GM20431 (cell line): ENCODE measurements around the gene COL25A1.

Experiments
- in situ Hi-C: fragments of 300-500 bp; cut with MseI, MboI; formaldehyde crosslinking; loops from one replicate; pipeline ENCODE4 v1.15.0; 2020; ENCODE audit warnings: low sequenced_read_pairs; ENCODE audit not compliant: unreplicated experiment

COL25A1 gene

DNA sequence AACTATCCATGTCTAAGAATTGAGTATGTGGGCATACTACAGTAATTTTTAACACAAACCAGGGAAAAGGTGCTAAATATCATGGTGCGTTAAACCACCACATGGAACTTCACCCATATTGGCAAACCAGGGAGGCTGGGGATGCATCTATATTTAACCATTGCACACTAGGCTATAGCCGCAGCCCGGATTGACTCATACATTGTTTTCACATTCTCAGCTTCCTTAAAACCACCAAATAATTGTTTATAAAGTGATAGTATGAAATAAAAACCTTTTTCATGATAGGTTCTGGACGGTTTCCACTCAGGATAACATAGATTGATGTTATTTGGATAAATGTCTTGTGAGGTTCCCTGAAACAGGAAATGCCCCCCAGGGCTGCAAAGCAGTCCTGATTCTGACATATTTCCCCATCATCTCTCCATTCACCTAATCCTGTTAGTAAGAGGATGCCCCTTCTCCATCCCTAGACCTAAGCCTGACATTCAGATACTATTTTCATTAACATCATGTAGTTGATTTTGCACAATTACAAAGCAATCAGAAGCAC lies 7.9 kb downstream of the COL25A1 start:
- in situ Hi-C loops = no loop called here

DNA sequence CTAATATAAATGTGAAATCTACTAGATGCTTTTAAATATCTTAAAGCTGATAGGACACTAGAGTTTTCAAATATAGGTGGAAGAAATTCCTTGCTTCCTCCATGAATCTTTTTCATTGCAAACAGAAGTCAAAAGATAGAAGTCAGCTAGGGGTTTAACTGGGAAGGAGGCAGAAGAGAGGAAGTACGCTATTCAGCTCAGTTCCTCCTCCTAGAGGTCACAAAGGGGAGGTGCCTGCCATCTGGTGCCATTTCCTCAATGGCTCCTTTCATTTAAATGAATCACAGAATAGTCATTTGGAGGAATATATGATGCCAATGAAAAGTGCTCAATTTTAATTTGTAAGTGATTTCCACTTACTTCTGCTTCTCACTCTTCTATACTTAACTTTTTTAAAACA lies 8.5 kb downstream of the COL25A1 start:
- in situ Hi-C loops = no loop called here

DNA sequence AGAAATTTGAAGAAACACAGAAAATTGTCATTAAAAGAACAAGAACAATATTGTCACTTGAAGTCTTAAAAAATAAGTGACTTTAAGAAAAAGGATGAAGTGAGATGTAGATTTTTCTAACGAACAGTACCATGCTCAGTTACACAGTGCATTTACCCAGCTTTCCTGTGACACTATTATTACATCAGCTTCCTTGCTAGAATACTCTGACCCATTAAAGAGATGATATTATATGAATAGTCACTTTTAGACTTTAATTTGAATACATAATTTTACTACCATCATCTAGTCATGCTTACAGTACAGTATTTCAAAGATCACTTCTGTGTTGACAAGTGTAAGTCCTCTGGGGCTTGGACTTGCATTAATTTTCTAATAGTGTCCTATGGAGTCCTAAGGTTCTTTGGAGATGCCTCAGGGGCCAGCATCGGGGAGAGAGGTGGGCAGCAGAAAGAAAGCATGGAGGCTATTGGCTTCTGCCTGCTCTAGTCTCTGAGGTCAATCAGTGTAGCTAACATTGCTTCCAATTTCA lies 10.7 kb downstream of the COL25A1 start:
- in situ Hi-C loops = no loop called here

DNA sequence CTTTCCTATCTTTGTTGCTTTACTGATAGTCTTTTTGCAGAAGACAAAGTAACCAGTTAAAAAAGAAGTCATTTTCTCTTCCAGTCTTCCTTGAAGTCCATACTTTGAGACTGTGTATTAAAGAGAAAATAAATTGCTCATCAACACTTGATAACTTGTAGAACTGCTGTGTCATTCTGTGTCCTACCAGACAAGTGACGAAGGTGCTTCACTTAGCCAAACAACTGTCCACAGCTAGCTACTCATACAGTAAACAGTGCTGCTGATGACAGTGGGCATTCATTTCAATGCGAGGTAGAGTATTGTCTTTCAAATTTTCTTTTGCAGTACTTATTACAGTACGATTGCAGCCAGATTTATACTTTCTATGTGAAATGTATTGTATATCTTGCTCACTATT lies 11.5 kb downstream of the COL25A1 start:
- in situ Hi-C loops = no loop called here

DNA sequence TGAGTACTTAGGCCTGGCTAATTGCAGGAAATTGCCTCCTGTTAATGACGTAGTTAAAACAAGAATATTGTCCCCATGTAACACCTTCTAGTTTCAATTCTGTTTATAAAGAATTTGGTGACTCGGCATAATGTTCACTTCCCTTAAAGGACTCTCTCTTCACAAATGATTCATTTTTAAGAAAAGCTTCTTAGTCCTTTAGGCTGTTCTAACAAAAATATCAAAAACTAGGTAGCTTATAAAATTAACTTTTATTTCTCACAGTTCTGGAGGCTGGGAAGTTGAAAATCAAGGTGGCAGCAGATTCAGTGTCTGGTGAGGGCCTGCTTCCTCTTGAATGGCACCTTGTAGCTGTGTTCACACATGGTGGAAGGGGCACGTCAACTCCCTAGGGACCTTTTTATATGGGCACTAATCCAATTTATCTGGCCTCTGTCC lies 23.8 kb downstream of the COL25A1 start:
- in situ Hi-C loops = no loop called here

DNA sequence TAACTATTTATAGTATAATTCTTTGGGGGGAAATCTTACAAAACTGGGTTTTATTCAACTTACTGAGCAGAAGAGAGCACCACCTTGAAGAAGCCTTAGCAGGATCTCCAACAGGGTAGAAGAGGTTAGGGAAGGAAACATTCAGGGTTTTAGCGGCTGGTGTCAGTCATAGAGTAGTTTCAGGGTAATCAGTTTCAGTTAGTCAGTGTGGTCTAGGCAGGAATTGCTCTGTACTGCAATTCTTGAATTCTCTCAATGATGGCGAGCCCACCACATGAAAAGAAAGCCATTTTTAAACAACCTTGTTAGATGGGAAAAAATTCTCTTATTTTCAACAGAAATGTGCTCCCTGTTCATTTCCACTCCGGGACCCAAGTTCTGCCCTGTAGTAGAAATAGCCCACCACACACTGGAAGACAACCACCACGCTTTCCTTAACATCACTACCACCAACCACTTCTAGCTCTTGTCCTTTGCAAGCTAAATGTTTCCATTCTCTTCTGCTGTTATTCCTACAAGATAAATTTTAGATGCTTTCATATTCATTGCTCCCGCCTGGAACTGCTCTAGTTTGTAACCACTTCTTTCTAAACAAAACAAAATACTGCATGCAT lies 25.9 kb downstream of the COL25A1 start:
- in situ Hi-C loops = no loop called here

DNA sequence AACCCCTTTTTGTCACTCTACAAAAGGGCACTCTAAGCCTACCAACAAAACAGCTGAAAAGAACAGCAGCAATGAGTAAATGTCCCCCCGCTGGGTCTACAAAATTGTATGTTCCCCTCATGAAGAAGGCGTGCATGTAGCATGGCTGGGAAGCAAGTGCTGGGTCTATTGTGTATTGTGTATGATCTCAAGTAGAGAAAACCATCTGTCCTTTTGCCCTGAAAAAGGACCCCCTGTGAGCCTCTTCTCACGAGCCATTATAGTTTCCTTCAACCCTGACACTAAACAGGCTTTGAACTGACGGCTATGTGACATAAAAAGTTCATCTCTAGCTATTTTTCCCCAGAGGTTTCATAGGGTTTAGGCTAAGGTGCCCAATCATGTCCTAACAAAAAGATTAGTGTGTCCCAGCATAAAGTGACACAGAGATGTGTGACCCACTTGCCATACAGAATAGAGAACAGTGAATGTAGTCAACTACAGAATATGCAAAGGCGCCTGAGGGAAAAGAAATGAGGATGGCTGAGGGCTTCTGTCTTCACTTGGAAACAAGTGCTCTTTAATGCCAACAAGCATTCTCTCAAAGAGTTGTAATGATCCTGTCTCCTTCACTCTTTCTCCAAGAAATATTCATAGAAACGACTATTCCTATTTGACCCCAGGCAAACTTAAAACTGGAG lies 27.3 kb downstream of the COL25A1 start:
- in situ Hi-C loops = no loop called here

DNA sequence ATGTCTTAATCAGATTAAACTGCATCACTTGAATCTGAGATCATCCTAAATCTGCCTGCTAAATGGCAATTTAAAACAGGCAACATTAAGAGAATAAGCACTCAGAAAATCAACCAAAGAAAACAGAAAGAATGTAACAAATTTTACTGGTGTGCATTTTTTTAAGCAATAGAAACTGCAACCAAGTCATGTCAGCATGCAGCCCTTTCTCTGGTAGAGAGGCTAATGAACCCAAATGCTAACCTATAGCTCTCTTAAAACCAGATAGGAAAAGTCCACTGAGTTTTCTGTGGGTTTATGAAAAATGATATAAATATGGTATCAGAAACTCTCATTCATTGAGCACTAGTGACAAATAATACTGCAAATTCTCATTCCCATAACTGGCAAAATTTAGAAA lies 35.6 kb downstream of the COL25A1 start:
- in situ Hi-C loops = no loop called here

DNA sequence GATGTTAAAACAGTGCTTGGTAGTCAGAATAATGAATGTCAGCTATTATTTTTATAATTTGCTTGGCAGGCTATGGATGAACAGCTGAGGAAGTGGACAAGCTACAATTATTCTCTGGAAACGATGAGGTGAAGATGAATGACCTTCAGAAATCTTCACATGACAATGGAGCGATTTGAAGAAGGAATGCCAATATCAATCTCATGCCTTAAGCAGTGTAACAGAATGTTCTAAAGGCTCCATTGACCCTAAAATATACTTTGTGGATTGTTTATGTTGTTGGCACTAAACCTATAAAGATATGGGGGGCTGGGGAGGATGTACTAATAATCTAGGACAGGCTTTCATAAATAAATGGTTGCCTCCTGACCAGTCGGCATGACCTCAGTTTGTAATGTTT lies 36.2 kb downstream of the COL25A1 start:
- in situ Hi-C loops = no loop called here

DNA sequence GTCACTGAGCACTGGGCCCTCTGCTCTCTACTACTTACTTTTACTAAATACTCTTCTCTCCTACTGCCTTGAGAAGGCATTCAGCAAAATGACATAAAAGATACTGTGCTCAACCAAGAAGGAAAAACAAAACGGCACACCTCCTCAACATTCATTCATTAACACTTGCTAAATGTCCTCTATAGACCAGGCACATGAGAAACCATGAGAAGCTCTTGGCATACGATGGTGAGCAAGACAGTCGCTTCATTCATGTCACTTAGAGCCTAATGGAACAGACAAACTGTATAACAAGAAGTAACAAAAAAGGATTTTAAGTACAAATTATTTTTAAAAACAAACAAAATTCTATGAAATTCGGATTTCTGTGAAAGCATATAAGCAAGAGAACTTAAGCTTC lies 38.7 kb downstream of the COL25A1 start:
- in situ Hi-C loops = no loop called here

DNA sequence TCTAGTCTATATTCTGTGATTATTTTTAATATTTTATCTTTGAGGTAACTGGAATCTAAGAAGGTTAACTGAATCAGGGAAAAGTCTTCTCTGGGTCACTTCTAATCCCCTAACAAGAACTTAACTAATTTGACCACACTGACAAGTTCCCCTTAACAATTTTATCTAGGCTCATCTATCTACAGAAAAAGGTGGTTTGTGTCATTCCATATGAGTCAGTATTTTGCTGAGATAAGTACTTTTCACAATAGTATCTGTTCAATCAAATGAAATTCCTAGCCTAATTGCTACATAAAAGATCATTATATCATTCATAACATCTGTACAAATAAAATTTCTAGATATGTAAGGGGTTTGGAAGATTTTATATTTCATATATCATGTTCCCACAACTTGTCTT lies 45.6 kb downstream of the COL25A1 start:
- in situ Hi-C loops = no loop called here

DNA sequence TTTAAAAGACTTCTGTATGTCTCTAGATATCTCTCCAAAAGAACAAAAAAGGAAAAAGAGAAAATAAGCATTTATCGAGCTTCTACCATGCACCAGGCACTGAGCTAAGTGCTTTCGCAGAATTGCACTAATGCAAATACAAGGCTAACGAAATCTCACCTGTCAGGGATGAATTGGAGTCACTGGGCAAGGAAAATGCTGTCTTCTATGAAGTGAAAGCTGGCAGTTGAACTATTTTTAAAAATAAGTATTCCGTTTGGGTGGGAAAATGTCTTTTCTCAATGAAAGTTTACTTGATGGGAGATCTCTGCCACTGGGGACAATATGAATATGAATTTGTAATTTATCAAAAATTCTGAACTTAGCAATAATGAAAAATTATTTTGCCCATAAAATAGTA lies 47.6 kb downstream of the COL25A1 start:
- in situ Hi-C loops = no loop called here

DNA sequence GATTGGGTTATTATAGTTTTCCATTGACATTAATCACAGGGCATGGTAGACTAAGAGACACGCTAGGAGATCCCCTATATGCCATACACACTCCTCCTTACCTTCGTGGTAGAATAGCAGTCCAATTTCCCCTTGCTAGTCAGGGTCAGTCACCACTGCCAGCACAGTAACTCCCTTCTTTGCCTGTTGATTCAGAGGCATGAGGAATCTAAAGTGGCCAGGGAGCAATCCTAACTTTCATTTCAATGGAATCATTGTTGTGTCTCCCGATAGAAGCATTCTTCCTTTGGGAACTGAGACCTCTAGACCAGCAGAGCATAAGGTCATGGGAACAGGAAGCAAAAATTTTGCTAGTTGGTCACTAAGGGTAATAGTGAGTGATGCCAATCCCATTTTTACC lies 51.1 kb downstream of the COL25A1 start:
- in situ Hi-C loops = no loop called here

DNA sequence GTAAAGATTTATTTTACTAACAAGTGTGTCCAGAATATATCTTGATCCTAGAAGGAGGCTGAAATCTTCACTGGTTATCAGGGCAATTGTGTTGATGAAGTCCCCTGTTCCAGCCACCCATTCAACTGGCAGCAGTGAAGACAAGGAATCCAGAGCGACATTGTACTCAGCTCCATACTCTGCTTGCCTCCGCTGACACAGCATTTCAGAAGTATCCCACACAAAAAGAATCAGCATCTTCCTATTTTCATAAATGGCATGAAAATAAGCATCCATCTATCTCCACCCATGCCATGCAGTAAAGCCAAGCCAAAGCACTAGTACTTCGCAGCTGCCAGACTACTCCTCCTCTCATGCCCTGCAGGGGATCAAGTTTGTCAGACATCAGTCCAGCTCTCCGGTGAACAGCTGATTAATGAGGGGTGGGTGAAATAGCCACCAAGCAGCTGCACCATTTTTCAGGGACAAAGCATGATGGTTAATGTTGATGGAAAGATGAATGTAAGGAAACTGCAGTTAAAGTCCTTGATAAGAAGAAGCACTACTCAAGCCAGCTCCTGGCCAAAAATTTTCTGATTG lies 54.0 kb downstream of the COL25A1 start:
- in situ Hi-C loops = no loop called here

DNA sequence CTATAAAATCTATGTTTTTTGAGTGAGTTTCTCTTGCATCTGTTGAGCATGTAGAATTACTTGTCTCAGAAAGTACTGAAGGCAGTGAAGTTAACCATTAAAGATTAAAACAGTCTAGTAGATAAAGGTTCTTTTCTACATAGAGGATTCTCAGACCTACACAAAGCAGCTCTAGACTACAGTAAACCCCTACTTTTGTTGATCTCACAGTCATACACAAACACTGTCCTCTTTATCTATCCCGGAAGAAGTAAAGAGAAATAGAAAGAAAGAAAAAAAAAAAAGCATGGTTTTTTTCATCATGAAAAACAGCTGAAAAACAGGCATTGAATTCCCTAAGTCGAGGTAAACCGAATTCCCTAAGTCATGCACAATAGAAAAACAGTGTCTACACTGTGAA lies 58.6 kb downstream of the COL25A1 start:
- in situ Hi-C loops = no loop called here

DNA sequence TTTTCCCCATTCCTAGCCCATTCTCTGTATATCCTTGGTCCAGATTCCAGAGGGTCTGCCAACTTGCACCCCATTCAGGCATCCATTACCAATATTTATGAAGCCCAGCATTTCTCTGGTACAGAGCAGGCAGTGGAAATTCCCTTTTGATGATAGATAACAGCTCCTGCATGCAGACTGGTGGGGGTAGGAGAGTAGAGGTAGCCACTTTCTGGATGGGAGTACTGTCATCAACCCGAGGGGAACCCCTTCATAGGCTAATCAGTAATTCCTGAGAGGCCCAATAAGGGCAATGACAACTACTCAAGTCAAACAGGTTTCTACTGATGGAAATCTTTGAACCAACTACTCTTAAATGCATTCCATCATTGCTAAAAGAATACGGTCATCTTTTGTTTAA lies 63.7 kb downstream of the COL25A1 start:
- in situ Hi-C loops = no loop called here

DNA sequence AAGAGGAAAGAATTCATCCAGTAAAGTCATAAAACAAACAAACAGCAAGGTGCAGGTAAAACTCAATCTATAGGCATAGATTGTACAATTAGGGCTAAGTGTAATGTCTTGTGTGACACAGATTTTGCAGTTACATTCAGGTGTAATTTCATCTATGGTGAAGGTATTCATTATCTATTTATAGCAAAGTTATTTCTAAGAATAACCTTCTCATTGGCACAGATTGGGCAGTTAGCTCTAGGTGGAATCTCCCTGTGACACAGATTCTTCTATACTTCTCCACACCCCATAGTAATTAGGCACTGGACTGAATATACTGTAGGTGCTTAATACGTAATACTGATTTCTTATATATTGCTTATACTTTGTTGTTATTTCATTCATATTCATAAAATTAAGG lies 66.8 kb downstream of the COL25A1 start:
- in situ Hi-C loops = no loop called here

DNA sequence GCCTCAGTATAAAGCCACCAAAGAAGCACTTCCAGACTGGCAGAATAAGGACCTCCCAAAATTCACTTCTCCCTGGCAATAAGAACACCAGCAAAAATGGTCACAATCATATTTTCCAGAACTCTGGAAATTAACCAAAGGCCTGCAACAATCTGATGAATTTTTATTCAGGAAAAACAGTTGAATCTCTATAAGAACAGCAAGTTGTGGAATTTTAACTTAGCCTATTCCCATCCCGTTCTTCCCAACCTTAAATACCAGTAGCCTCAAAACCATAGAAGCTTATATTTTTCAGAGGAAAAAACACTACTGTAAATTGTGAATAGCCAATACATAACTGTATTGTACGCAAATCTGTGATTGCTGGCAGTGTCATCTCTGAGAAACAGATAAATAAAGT lies 67.9 kb downstream of the COL25A1 start:
- in situ Hi-C loops = no loop called here

DNA sequence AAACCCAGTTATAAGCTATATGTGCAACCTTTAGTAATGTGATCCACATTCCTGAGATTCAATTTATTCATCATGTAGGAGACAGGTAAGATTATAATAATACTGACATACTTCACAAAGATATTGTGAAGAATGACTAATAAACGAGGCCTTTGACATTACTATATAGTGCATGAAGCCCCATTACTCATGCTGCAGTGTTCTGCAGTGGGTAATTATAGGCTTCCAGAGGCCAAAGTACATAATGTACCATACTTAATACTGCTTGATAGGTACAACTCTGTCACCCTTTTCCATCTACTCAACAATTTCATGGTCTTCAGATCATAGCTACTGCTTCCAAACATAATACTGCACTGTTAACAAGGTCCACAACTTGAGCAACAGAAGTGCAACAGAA lies 68.9 kb downstream of the COL25A1 start:
- in situ Hi-C loops = no loop called here

DNA sequence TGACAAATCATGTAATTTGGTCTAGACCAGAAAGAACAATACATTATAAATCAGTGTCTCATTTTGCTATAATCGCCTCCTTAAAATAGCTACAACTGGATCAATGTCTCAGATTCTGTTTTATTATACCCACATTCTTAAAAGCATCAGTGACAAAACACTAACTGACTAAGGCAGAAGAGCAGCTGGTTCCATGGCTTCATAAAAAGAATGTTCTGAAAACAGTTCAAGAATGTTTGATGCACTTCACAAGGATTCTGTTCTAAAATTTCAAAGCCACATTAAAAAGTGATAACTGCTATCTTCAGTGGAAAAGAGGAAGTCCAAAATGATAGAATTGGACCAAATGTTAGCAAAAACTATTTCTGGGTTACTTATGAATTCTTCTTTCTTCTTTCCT lies 69.8 kb downstream of the COL25A1 start:
- in situ Hi-C loops = no loop called here

DNA sequence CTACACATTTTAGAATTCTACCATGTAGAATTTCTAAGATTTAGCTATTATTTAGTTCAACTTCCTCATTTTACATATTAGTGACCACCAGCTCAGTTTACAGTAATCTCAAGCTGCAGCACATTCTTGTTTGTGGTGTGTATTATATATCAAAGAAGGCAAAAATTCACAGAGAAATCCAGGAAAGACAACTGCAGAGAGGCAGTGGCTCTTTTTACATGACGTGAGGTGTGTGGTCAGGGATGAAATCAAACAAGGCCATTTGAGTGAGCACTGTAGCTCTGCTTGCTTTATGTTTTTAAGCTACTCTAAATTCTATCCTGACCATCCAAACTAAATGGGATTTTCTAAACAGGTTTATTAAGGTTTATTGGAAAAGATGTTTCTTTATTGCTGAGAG lies 71.1 kb downstream of the COL25A1 start:
- in situ Hi-C loops = no loop called here
